Pons (tissue), 1 donor: ENCODE measurements around the gene MBD6.

Experiments
- DNase-seq: peaks from one replicate; pipeline ENCODE4 v3.0.0-alpha.2; 2016; ENCODE audit warnings: low spot score

MBD6 gene

GRCh38 chr12:57577981-57578758, 55.5 kb downstream of the MBD6 start:
- no peak for DNase-seq

DNA sequence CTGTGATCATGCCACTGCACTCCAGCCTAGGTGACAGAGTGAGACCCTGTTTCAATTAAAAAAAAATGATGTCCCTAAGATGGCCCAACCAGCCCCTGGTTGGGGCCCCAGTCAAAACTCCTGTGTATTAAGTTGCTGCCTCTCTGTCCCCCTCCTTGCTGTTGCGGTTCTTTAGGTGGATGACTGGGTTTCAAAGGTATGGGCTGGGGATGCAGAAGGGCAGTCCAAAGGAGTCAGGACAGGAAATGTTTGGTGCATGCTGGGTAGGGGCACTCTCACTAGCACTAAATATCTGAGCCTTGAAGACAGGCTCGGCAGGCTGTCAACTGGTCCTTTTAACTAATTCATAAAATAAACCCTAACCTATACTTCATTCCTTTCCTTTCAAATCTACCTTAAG, 56.4 kb downstream of the MBD6 start:
- no peak for DNase-seq
